ENCODE results near the gene DRAXIN.

The DRAXIN gene

GRCh38 chr1:11653101-11653860 lies 38.2 kb upstream of the DRAXIN start:
- H3K79me2 ChIP-seq (ENCODE audit: insufficient read depth, low read length): no peaks in the 10 kb centered on the region
- no peak overlapping the region for H3K4me2 ChIP-seq (ENCODE audit: low read length)
- no peaks in the 10 kb centered on the region for H3F3A ChIP-seq (ENCODE audit: insufficient read depth, low read length)
- H3K27me3 ChIP-seq (ENCODE audit: insufficient read depth, low read length): no peaks in the 10 kb centered on the region
- TF ChIP-seq CTCF (IDR thresholded peaks at IDR 0.05; ENCODE audit: low read length): no peak
- no peak for TF ChIP-seq EZH2 (IDR thresholded peaks at IDR 0.05; ENCODE audit: borderline replicate concordance, low read length)
- H3K9ac ChIP-seq (ENCODE audit: low read length): no peak overlapping the region
- H3K9me2 ChIP-seq (ENCODE audit: low read depth, low read length): no peaks in the 10 kb centered on the region
- H3K36me3 ChIP-seq (ENCODE audit: insufficient read depth, low read length): peaks cover 14% of the 10 kb centered on the region
- no peaks in the 10 kb centered on the region for H4K20me1 ChIP-seq (ENCODE audit: insufficient read depth, low read length)
- no peaks in the 10 kb centered on the region for H3K9me3 ChIP-seq (ENCODE audit: low read length)
- H2AFZ ChIP-seq (ENCODE audit: low read length): no peak overlapping the region
- peaks cover 30% of the 10 kb centered on the region for H3K4me1 ChIP-seq (ENCODE audit: insufficient read depth, low read length, severe bottlenecking)
- no peak overlapping the region for H3K27ac ChIP-seq (ENCODE audit: low read depth, low read length, poor library complexity, severe bottlenecking)
- no peak overlapping the region for H3K4me3 ChIP-seq (ENCODE audit: low read depth, low read length, poor library complexity, severe bottlenecking)

GRCh38 chr1:11653861-11654136 lies 37.7 kb upstream of the DRAXIN start:
- Histone ChIP-seq H3K9ac (ENCODE audit: low read length) (peak overlapping the region; percentile 9; the same call in 1 of the 2 replicates), H3K9me3 (ENCODE audit: low read length) (no peaks in the 10 kb centered on the region), H3K27me3 (ENCODE audit: insufficient read depth, low read length) (no peaks in the 10 kb centered on the region), H2AFZ (ENCODE audit: low read length) (no peak overlapping the region), H3K4me1 (ENCODE audit: insufficient read depth, low read length, severe bottlenecking) (peaks cover 30% of the 10 kb centered on the region), H3K79me2 (ENCODE audit: insufficient read depth, low read length) (no peaks in the 10 kb centered on the region), H3K4me2 (ENCODE audit: low read length) (peak overlapping the region; percentile 71; the same call in 1 of the 2 replicates), H3F3A (ENCODE audit: insufficient read depth, low read length) (no peaks in the 10 kb centered on the region), H3K36me3 (ENCODE audit: insufficient read depth, low read length) (peaks cover 16% of the 10 kb centered on the region), H3K4me3 (ENCODE audit: low read depth, low read length, poor library complexity, severe bottlenecking) (peak overlapping the region; percentile 66), H3K27ac (ENCODE audit: low read depth, low read length, poor library complexity, severe bottlenecking) (no peak overlapping the region), H3K9me2 (ENCODE audit: low read depth, low read length) (no peaks in the 10 kb centered on the region), H4K20me1 (ENCODE audit: insufficient read depth, low read length) (no peaks in the 10 kb centered on the region)
- TF ChIP-seq CTCF (IDR thresholded peaks at IDR 0.05; ENCODE audit: low read length): no peak

- H3F3A ChIP-seq (ENCODE audit: insufficient read depth, low read length): no peaks in the 10 kb centered on the region
- no peaks in the 10 kb centered on the region for H3K9me3 ChIP-seq (ENCODE audit: low read length)
- no peaks in the 10 kb centered on the region for H3K9me2 ChIP-seq (ENCODE audit: low read depth, low read length)
- no peak within 1 kb of the TSS for H3K27ac ChIP-seq (ENCODE audit: low read depth, low read length, poor library complexity, severe bottlenecking)
- H4K20me1 ChIP-seq (ENCODE audit: insufficient read depth, low read length): no peaks in the 10 kb centered on the region
- TF ChIP-seq EZH2 (IDR thresholded peaks at IDR 0.05; ENCODE audit: borderline replicate concordance, low read length) (no peak), CTCF (IDR thresholded peaks at IDR 0.05; ENCODE audit: low read length) (no peak)
- no peaks in the 10 kb centered on the region for H3K27me3 ChIP-seq (ENCODE audit: insufficient read depth, low read length)
- H3K36me3 ChIP-seq (ENCODE audit: insufficient read depth, low read length): peaks cover 17% of the 10 kb centered on the region
- peak within 1 kb of the TSS; percentile 66 for H3K4me3 ChIP-seq (ENCODE audit: low read depth, low read length, poor library complexity, severe bottlenecking)
- H3K4me2 ChIP-seq (ENCODE audit: low read length): peak within 1 kb of the TSS; percentile 71
- peak within 1 kb of the TSS; percentile 65 for H3K9ac ChIP-seq (ENCODE audit: low read length)
- H3K4me1 ChIP-seq (ENCODE audit: insufficient read depth, low read length, severe bottlenecking): peaks cover 29% of the 10 kb centered on the region
- no peak within 1 kb of the TSS for H2AFZ ChIP-seq (ENCODE audit: low read length)
- no peaks in the 10 kb centered on the region for H3K79me2 ChIP-seq (ENCODE audit: insufficient read depth, low read length)
Measured at GRCh38 chr1:11654137-11654938, 37.2 kb upstream of the DRAXIN start, which contains the start of the genes FBXO2 and FBXO44. Gene FBXO2, minus strand, starts transcription at chr1:11654429. Its CDS starts 89 bp downstream, at chr1:11654340. Gene FBXO44, plus strand, starts transcription at chr1:11654877. Its CDS starts 959 bp downstream, at chr1:11655836.
